Uterus (tissue), 4 donors: ENCODE data around the gene ZDHHC9. TPM values are rescaled to one million over a fixed set of nuclear protein-coding genes. Genes with fewer than 3 reads are reported as not detected.

Experiments used
- DNase-seq, 2 donors: peaks; one replicate each; pipeline ENCODE4 v3.0.0-alpha.2; 2019 to 2020
- H3K27ac ChIP-seq, 2 donors: fragments of 200-600 bp; sonication (generic); 1 replicate in 1 of 2; 2 replicates in 1 of 2; pipeline ENCODE4 v1.5.1; 2016 to 2018
- H3K27me3 ChIP-seq, 2 donors: fragments of 200-600 bp; sonication (generic); one replicate each; pipeline ENCODE4 v1.5.1; 2018 to 2019; ENCODE audit warnings: control low read depth in 1 of 2
- H3K36me3 ChIP-seq, 2 donors: fragments of 200-600 bp; sonication (generic); one replicate each; pipeline ENCODE4 v1.5.1; 2019; ENCODE audit warnings: control low read depth in 1 of 2
- H3K4me1 ChIP-seq, 2 donors: fragments of 200-600 bp; sonication (generic); one replicate each; pipeline ENCODE4 v1.5.1; 2018 to 2019; ENCODE audit warnings: control low read depth in 1 of 2
- H3K4me3 ChIP-seq, 2 donors: fragments of 200-600 bp; sonication (generic); 1 replicate in 1 of 2; 2 replicates in 1 of 2; pipeline ENCODE4 v1.5.1; 2018 to 2019; ENCODE audit warnings: mild to moderate bottlenecking in 1 of 2
- H3K9me3 ChIP-seq, 2 donors: fragments of 200-600 bp; sonication (generic); one replicate each; pipeline ENCODE4 v1.5.1; 2019; ENCODE audit warnings: control low read depth in 1 of 2
- CTCF ChIP-seq, 4 experiments: fragments of 200-600 bp in 2 of 4; fragments of 450-650 bp in 2 of 4; sonication (generic) in 2 of 4; IDR thresholded peaks; one replicate each; pipeline ENCODE4 v1.5.1; 2016 to 2019; ENCODE audit warnings: antibody characterized with exemption in 4 of 4, mild to moderate bottlenecking in 2 of 4, moderate library complexity in 1 of 4
- POLR2A ChIP-seq, 2 donors: fragments of 450-650 bp; IDR thresholded peaks; one replicate each; pipeline ENCODE4 v1.6.1; 2016; ENCODE audit warnings: antibody characterized with exemption in 2 of 2, mild to moderate bottlenecking in 1 of 2, moderate library complexity in 1 of 2
- intact Hi-C: fragments of 100-400 bp; cut with DNase I; formaldehyde crosslinking; loops from one replicate; pipeline ENCODE4 v1.15.1; 2023; ENCODE audit warnings: low total_unique reads
- total RNA-seq, 4 donors: library from RNA; depleted of rRNA in 3 of 4; stranded (reverse); fragments of >200 nt in 3 of 4; gene quantifications; one replicate each; pipeline versions ENCODE4 v1.1.0 to v1.2.4, GENCODE V29; 2014 to 2023
- donor health status: DM: yes; HTN: yes; CAD: no.

ZDHHC9 gene
- total RNA-seq, 4 donors from 2014 or later = 9.1 to 18.1 (median 14.7) TPM

GRCh38 chrX:129802863-129803262 is 40.8 kb downstream of the ZDHHC9 start:
- Histone ChIP-seq H3K9me3 (no peaks in the 10 kb centered on the region), H3K36me3 (no peaks in the 10 kb centered on the region), H3K4me3 (no peak overlapping the region), H3K4me1 (no peaks in the 10 kb centered on the region), H3K27ac (no peak overlapping the region), H3K27me3 (no peaks in the 10 kb centered on the region)
- DNase-seq = no peak
- no peak for TF ChIP-seq POLR2A (IDR thresholded peaks at IDR 0.05)
- no peak for TF ChIP-seq CTCF (IDR thresholded peaks at IDR 0.05)
- intact Hi-C loops = no loop called here

GRCh38 chrX:129800186-129800585 is 43.5 kb downstream of the ZDHHC9 start:
- Histone ChIP-seq H3K4me1 (no peaks in the 10 kb centered on the region), H3K36me3 (no peaks in the 10 kb centered on the region), H3K4me3 (no peak overlapping the region), H3K27me3 (no peaks in the 10 kb centered on the region), H3K27ac (no peak overlapping the region), H3K9me3 (no peaks in the 10 kb centered on the region)
- intact Hi-C loops = no loop called here
- TF ChIP-seq POLR2A (IDR thresholded peaks at IDR 0.05) (no peak), CTCF (IDR thresholded peaks at IDR 0.05) (no peak)
- no peak for DNase-seq

- Histone ChIP-seq H3K9me3 (no peaks in the 10 kb centered on the region), H3K4me1 (no peaks in the 10 kb centered on the region), H3K4me3 (no peak overlapping the region), H3K36me3 (no peaks in the 10 kb centered on the region), H3K27ac (no peak overlapping the region), H3K27me3 (no peaks in the 10 kb centered on the region)
- intact Hi-C loops = no loop called here
- no peak for DNase-seq
- TF ChIP-seq POLR2A (IDR thresholded peaks at IDR 0.05) (no peak), CTCF (IDR thresholded peaks at IDR 0.05) (no peak)
Measured at GRCh38 chrX:129798888-129799287, 44.8 kb downstream of the ZDHHC9 start.

GRCh38 chrX:129798456-129798855 is 45.2 kb downstream of the ZDHHC9 start:
- no peaks in the 10 kb centered on the region for H3K4me1 ChIP-seq
- intact Hi-C loops = no loop called here
- DNase-seq = no peak
- TF ChIP-seq POLR2A (IDR thresholded peaks at IDR 0.05) = no peak
- TF ChIP-seq CTCF (IDR thresholded peaks at IDR 0.05) = no peak
- H3K4me3 ChIP-seq = no peak overlapping the region
- H3K9me3 ChIP-seq = no peaks in the 10 kb centered on the region
- no peaks in the 10 kb centered on the region for H3K36me3 ChIP-seq
- no peak overlapping the region for H3K27ac ChIP-seq
- H3K27me3 ChIP-seq = no peaks in the 10 kb centered on the region

GRCh38 chrX:129797251-129797906 is 46.3 kb downstream of the ZDHHC9 start:
- Histone ChIP-seq H3K27ac (no peak overlapping the region), H3K4me1 (no peaks in the 10 kb centered on the region), H3K36me3 (no peaks in the 10 kb centered on the region), H3K4me3 (no peak overlapping the region), H3K27me3 (no peaks in the 10 kb centered on the region), H3K9me3 (no peaks in the 10 kb centered on the region)
- no peak for DNase-seq
- intact Hi-C loops = no loop called here
- no peak for TF ChIP-seq CTCF (IDR thresholded peaks at IDR 0.05)
- no peak for TF ChIP-seq POLR2A (IDR thresholded peaks at IDR 0.05)
